SK-N-SH (cell line): Measurements from ENCODE around the gene IQCN.
"Not testable (repeated sequence)": the region's sequence is repeated elsewhere in the genome, so short reads cannot be mapped to it uniquely, and the experiment has no call there.

Experiments used
- MXI1 ChIP-seq: IDR thresholded peaks from 2 replicates; pipeline ENCODE4 v1.6.1; 2012; ENCODE audit warnings: mild to moderate bottlenecking, low read depth, low read length, improper control_type of control experiment
- RFX5 ChIP-seq: IDR thresholded peaks from 2 replicates; pipeline ENCODE4 v1.6.1; 2012; ENCODE audit warnings: mild to moderate bottlenecking, improper control_type of control experiment, low read length
- TF ChIP-seq, protein P1 (sequence below): fragments of 200-600 bp; sonication (generic); IDR thresholded peaks from 2 replicates; pipeline ENCODE4 v1.6.1; 2017; ENCODE audit warnings: antibody characterized with exemption, mild to moderate bottlenecking, moderate library complexity

DNA sequence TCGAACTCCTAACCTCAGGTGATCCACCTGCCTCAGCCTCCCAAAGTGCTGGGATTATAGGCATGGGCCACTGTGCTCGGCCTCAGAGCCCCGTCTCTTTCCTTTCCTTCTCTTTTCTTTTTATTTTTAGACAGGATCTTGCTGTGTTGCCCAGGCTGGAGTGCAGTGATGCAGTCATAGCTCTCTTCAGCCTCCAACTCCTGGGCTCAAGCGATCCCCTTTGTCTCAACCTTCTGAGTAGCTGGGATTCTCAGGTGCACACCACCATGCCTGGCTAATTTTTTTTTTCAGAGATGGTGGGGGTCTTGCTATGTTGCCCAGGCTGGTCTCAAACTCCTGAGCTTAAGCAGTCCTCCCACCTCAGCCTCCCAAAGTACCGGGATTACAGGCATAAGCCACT lies 64.3 kb downstream of the IQCN start:
- TF ChIP-seq, protein P1, sequence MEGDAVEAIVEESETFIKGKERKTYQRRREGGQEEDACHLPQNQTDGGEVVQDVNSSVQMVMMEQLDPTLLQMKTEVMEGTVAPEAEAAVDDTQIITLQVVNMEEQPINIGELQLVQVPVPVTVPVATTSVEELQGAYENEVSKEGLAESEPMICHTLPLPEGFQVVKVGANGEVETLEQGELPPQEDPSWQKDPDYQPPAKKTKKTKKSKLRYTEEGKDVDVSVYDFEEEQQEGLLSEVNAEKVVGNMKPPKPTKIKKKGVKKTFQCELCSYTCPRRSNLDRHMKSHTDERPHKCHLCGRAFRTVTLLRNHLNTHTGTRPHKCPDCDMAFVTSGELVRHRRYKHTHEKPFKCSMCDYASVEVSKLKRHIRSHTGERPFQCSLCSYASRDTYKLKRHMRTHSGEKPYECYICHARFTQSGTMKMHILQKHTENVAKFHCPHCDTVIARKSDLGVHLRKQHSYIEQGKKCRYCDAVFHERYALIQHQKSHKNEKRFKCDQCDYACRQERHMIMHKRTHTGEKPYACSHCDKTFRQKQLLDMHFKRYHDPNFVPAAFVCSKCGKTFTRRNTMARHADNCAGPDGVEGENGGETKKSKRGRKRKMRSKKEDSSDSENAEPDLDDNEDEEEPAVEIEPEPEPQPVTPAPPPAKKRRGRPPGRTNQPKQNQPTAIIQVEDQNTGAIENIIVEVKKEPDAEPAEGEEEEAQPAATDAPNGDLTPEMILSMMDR, result not testable (repeated sequence)
- TF ChIP-seq RFX5, MXI1: not testable (repeated sequence)
